AG10803 (cell line): ENCODE measurements around the gene HELQ.
A peak's percentile ranks its signal among the peaks of the same experiment; 100 is the strongest.

Experiments
- DNase-seq: peaks from one replicate; pipeline ENCODE4 v3.0.0; 2010; ENCODE audit warnings: low read depth
- H3K4me3 ChIP-seq: 2 replicates; pipeline ENCODE4 v1.5.1; 2011; ENCODE audit warnings: mild to moderate bottlenecking, low read length, control low read depth
- CTCF ChIP-seq: conservative IDR thresholded peaks from 2 replicates; pipeline ENCODE4 v1.5.1; 2011; ENCODE audit warnings: mild to moderate bottlenecking, low read length, control low read depth, inconsistent platforms

The HELQ gene

GRCh38 chr4:83490876-83491450 lies 35.3 kb upstream of the HELQ start:
- peak; percentile 26 for DNase-seq
- peak; percentile 85 for TF ChIP-seq CTCF
- no peak overlapping the region for H3K4me3 ChIP-seq

- no peak for TF ChIP-seq CTCF
- H3K4me3 ChIP-seq, result no peak overlapping the region
- no peak for DNase-seq
These were observed 34.2 kb upstream of the HELQ start for GRCh38 chr4:83489711-83490326.

GRCh38 chr4:83486457-83487129 lies 31.0 kb upstream of the HELQ start:
- no peak for TF ChIP-seq CTCF
- no peak overlapping the region for H3K4me3 ChIP-seq
- DNase-seq, result no peak

GRCh38 chr4:83484500-83485461 lies 29.2 kb upstream of the HELQ start, which contains the start of gene ABRAXAS1:
ABRAXAS1 (minus strand) TSS chr4:83485100; CDS start chr4:83485072, 28 bp downstream.
- peak within 1 kb of the TSS; percentile 72 for H3K4me3 ChIP-seq
- DNase-seq, result peak; percentile 91
- no peak for TF ChIP-seq CTCF

GRCh38 chr4:83473966-83474365 lies 18.3 kb upstream of the HELQ start:
- TF ChIP-seq CTCF, result no peak
- DNase-seq, result no peak
- no peak overlapping the region for H3K4me3 ChIP-seq

- H3K4me3 ChIP-seq, result no peak overlapping the region
- no peak for TF ChIP-seq CTCF
- no peak for DNase-seq
These were observed 17.8 kb upstream of the HELQ start for GRCh38 chr4:83473423-83473822.
